HG02763 (cell line): ENCODE measurements around the gene BTF3L4.
"Not testable (repeated sequence)": the region's sequence is repeated elsewhere in the genome, so short reads cannot be mapped to it uniquely, and the experiment has no call there.

Source experiments
- ATAC-seq: cut with Tn5 transposase; IDR thresholded peaks from one replicate; pipeline ENCODE4 v1.9.1; 2021; ENCODE audit warnings: mild to moderate bottlenecking, moderate library complexity; ENCODE audit not compliant: unreplicated experiment

BTF3L4 gene

DNA sequence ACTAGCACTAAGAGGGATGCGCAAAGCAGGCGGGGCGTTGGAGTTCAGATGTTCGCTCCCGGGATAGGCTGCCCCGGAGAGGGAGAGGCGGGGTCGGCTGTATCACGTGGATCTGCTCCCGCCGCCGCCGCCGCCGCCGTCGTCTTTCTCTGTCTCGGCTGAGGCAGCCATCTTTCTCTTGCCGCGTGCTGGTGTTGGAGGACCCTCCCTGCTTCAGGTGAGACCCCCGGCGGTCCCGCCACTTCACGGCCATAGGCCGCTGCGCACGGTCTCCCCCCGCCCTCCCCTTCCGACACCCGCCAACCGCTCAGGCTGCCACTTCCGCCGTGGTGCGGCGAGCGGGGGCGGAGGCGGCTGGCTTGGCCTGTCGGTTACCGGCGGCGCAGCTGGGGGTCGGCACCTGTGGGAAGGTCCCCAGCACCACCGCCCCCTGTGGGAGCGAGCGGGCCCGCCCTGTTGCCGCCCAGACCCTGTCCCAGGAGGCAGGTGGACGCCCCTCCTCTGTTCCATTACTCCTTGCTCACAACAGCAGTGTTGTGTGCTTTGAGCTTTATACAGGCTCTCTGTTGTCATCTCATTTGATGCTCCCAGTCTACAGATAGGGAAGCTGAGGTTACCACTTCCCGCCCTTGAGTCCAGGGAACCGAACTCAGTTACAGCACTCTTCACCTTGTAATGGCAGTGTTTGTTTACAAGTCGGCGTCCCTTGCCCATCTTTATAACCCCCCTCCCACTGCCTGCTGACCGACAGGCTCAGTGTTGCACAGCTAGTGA, at the start of gene BTF3L4:
Gene BTF3L4 (plus strand): TSS at position 133 of the 774 bp plus-strand sequence. CDS start 3,553 bp downstream, outside the sequence.
- ATAC-seq: peak; percentile 75

DNA sequence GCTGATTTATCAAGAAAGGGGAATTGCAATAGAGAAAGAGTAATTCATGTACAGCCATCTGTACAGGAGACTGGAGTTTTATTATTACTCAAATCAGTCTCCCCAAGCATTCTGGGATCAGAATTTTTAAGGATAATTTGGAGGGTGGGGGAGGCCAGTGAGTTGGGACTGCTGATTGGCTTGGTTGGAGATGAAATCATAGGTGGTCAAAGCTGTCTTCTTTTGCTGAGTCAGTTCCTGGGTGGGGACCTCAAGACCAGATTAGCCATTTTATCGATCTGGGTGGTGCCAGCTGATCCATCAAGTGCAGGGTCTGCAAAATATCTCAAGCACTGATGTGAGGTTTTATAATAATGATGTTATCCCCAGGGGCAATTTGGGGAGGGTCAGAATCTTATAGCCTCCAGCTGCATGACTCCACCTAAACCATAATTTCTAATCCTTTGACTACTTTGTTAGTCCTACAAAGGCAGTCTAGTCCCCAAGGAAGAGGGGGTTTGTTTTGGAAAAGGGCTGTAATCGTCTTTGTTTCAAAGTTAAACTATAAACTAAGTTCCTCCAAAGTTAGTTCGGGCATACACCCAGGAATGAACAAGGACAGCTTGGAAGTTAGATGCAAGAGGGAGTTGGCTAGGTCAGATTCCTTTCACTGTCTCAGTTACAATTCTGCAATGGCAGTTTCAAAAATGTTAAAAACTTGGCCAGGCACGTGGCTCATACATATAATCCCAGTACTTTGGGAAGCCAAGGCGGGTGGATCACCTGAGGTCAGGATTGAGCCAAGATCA, 48.7 kb upstream of the BTF3L4 start:
- no peak for ATAC-seq

DNA sequence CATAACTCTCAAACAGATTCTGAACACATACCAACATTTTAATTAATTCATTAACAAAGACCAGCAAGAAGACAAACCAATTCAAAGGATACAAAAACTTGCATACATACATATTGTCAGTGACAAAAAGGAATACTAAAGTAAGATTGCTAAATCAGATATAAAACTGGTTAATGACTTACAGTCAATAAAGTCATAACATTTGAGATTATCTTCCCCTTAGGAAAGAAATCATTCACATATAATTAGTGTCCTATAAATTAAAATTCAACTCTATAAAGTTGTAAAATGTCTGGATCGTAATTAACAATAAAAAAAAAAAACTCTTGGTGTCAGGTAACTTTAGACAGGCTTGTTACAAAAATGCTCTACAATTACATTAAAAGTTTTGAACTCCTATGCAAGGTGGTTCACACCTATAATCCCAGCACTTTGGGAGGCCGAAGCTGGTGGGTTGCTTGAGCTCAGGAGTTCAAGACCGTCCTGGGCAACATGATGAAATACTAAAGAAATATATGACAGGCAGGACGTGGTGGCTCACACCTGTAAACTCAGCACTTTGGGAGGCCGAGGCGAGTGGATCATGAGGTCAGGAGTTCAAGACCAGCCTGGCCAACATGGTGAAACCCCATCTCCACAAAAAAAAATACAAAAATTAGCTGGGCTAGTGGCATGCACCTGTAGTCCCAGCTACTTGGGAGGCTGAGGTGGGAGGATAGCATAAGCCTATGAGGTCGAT, 47.9 kb upstream of the BTF3L4 start:
- no peak for ATAC-seq

DNA sequence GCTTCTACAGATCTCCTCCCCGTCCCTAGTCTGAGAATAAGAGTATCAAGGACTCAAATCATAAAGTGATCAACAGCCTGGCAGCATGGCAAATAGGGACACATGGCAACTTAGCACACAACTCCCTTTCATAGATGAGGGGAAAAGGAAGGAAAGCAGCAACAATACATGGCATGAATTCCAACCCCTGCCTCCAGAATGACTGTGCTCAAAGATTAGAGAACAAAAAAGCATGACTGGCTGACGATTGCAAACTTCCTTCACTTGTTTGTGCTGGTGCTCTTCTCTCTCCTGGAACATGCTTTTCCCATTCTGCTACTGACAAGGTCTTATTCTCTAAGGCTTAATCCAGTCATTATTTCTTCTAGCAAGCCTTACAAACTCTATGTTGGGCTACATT, 34.0 kb upstream of the BTF3L4 start:
- ATAC-seq: no peak

DNA sequence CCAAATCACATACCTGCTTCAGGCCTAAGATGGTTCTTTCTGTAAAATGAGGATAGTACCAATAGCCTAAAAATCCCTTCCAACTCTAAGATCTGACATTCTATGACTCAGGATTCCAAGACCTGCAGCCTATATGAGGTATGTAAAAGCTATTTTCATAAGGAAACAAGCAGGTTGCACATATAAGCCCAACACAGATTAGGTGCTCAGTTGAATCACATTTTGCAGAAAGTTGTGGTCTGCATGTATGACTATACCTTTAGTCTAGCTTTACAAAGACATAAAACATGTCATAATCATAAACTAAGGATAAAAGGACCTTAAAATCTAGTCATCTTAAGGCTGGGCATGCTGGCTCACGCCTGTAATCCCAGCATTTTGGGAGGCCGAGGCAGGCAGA, 29.8 kb upstream of the BTF3L4 start:
- ATAC-seq: no peak

DNA sequence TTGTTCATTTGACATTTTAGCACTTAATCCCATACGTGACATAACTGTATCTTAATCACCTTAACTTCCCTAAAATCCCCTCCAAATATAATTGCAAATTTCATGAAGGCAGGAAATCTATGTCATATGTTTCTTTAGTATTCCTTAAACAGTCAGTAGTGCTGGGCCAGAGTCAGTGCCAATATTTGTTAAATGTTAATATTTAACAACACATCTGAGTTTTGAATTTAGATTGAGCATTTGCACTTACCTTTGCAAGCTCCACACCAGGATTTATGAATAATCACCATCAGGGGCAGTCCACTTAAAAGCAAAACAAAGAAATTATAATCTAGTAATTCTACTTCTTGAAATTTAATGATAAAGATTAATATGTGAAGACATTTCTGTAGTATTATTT, 27.8 kb upstream of the BTF3L4 start:
- ATAC-seq: no peak

DNA sequence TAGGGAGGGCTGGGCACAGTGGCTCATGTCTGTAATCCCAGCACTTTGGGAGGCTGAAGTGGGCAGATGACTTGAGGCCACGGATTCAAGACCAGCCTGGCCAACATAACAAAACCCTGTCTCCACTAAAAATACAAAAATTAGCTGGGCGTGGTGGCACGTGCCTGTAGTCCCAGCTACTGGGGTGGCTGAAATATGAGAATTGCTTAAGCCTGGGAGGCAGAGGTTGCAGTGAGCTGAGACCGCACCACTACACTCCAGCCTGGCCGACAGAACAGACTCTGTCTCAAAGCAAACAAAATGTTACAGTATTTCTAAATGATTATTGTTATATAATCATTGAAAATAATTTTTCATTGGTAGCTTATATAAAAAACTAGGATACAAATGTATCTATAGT, 27.3 kb upstream of the BTF3L4 start:
- ATAC-seq: not testable (repeated sequence)

DNA sequence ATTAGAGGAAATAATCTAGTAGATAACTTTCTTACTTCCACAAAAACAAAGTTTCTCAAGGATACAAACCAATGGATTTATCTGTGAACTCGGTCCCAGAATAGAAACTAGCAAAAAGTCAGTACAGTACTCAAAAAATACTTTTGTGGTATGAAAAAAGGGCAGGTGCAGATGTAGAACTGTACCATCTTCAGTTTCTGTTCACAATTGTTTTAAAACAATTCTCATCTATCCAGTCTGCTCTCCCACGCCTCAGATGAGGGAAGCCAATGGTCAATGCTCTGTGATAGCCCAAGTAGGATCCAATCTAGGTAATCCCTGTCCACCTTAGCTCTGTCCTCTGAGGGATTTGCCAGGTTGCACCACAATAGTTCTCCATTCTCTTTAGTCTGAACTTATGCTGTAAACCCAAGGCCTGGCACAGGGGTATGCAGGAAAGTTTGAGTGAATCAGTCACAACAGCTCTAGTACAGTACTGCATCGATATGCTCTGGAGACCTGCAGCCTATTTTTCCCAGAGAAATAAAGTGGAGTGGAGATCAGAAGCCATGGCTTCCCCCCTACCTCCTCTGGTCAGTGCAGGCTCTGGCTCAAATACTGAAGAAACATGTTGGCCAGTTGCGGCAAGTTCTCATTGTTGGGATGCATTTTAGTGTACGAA, 23.8 kb upstream of the BTF3L4 start:
- ATAC-seq: no peak

DNA sequence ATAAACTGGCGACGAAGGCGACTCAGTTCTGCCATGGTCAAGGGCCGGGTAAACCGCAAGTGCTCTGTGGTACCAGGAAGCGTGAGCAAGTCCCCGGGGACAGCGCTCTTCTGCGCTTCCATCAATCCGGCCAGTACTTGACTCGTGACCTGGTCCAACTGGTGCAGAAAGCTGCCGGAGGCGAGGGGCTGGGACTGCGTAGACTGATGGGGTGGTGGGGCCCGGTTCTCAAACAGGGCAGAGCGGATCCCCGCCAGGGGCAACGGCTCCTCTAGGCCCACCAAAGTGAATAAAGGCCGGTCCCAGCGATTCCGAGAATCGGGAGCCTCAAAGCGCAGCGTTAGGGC, 23.3 kb upstream of the BTF3L4 start:
- ATAC-seq: peak; percentile 39

DNA sequence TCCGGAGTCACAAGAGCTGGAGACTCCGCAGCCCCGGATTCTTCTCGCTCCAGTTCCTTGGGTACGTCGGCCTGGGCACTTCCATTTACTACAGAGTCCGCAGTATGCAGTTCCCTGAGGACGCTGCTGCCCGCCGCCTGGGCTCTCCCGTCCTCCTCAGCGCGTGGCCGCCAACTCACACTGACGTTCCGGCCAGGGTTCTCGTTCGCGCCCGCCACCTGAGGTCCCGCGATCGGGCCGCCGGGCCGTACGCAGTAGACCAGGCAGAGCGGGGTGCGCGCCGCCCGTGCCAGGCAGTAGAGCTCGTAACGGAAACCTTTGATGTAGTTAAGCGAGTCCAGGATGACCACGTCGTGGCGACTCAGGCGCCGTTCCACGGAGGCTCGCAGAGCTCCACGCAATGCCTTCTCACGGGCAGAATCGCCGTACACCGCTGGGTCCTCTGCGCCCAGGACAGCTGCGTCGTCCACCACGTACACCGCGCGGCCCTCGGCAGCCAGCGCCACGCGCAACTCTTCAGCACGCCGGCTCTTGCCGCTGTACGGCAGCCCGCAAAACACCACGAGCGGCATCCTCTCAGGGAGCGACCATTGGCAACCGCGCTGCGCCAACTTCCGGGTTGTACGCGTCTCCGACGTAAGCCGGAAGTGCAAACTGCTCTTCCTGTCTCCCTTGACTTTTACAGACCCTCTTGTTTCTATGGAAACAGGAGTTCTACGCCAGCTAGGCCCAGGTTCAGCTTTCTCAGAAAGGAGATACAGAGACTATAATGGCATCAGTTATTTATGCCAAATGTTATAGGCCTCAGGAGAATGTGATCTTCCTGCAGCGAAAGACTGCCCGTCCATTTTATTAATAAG, 22.7 kb upstream of the BTF3L4 start, which contains the start of gene KTI12:
Gene KTI12 (minus strand): TSS at position 621 of the 860 bp plus-strand sequence. CDS start 49 bp downstream, at position 572.
- peak; percentile 82 for ATAC-seq

DNA sequence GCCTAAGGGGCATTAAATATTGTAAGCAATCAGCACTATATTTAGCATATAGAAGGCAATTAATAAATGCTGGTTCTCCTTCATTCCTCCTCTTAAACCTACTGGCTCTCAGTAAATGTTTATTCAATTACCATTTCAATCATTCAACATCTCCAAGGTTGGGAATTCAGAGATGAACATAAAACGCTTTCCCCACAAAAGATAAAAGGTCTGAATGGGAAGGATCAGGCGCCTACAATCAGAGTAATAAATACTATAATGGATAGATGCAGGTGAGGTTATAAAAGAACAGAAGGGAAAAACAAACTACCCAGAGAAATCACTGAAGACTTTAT, 22.1 kb upstream of the BTF3L4 start:
- no peak for ATAC-seq

DNA sequence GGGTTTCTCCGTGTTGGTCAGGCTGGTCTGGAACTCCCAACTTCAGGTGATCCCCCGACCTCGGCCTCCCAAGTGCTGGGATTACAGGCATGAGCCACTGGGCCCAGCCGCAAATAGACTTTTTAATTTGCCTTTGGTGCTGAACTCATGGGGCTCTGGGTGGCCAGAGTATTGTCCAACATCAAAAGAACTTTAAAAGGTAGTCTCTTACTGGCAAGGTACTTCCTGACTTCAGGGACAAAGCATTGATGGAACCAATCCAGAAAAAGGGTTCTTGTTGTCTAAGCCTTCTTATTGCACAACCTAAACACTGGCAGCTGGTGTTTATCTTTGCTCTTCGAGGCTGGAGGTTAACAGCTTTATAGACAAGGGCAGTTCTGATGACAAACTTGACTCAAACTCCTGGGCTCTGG, 18.7 kb upstream of the BTF3L4 start:
- ATAC-seq: no peak

DNA sequence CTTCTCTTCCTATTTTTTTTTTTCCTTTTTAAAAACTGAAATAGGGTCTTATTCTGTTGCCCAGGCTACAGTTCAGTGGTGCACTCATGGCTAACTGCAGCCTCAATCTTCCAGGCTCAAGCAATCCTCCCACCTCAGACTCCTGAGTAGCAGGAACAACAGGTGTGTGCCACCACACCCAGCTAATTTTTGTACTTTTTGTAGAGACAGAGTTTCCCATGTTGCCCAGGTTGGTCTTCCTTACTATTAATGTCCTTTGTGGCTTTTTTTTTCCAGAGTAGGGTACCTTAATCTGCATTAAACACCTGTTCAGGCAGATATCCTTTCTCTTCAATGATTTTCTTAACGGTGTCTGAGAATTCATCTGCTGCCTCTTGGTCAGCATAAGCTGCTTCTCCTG, 18.2 kb upstream of the BTF3L4 start:
- no peak for ATAC-seq

DNA sequence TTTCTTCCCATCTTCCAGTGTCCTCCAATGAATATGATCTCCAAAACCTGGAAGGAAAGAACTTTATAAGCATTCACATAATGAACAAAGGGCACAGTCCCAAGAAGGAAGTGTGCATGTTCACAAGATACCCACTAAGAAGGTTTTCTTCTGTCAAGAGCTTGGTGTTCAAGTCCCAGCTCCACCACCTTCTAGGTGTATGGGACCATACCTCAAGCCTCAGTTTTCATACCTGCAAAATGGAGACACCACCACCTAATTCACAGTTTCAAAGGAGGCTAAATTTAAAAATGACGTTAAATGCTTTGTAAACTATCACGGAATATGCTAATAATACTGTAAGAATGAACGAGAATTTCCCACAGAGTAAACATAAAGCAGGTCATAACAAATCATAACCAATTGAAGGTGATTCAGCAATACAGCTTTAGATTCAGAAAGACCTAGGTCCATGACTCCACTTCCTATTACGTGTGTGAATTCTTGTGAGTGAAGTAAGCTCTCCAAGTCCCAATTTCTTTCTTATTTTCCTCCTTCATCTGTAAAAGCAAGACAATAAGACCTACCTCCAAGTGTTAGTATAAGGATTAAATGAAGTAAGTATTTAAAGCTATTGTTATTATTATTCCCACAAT, 14.4 kb upstream of the BTF3L4 start:
- ATAC-seq: no peak

DNA sequence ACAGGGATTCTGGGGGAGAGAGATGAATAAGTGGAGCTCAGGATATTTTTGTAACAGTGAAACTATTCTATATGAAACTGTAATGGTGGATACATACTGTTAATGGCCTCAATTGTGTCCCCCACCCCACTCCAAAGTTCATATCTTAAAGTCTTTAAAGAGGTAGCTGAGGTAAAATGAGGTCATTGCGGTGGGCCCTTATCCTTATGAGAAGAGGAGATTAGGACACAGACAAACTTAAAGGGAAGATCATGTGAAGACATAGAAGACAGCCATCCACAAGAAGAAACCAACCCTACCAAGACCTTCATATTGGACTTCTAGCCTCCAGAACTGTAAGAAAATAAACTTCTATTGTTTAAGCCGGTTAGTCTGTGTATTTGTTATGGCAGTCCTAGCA, 10.9 kb upstream of the BTF3L4 start:
- ATAC-seq: no peak

DNA sequence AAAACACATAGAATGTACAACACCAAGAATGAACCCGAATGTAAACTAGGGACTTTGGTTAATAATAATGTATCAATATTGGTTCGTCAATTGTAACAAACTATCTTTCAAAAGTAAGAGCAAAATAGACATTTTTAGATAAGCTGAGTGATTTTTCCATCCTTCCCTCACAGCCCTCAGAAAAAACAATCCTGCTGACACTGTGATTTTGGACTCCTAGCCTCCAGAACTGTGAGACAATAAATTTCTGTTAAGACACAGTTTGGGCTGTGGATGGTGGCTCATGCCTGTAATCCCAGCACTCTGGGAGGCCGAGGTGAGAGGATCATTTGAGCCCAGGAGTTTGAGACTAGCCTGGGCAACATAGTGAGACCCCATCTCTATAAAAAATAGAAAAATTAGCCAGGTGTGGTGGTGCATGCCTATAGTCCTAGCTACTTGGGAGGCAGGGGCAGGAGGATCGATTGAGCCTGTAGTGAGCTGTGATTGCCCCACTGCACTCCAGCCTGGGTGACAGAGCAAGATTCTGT, 10.4 kb upstream of the BTF3L4 start:
- not testable (repeated sequence) for ATAC-seq

DNA sequence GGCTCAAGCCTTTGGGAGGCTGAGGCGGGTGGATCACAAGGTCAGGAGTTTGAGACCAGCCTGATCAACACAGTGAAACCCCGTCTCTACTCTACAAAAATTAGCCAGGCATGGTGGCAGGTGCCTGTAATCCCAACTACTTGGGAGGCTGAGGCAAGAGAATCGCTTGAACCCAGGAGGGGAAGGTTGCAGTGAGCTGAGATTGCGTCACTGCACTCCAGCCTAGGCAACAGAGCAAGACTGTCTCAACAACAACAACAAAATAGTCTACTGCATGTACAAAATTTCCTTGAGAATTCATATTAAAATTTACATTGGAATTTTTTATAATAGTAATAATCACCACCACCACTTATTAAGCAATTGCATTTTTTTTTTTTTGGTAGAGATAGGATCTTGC, 6.8 kb upstream of the BTF3L4 start:
- not testable (repeated sequence) for ATAC-seq

DNA sequence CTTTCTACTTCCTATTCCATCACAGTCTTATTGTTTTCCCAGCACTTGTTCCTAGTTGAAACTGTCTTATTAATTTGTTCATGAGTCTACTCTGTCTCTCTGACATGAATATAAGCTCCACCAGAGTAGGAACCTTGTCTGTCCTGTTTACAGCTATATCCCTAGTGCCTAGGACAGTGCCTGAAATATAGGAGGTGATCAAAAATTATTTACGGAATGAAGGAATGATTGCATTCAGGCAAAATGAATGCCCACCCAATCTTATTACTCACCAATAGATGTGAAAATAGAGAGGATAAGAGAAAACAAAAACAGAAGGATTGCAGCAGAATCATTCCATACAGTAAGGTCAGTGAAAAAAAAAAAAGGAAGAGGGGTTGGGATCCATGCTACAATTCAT, 2.2 kb upstream of the BTF3L4 start:
- no peak for ATAC-seq

DNA sequence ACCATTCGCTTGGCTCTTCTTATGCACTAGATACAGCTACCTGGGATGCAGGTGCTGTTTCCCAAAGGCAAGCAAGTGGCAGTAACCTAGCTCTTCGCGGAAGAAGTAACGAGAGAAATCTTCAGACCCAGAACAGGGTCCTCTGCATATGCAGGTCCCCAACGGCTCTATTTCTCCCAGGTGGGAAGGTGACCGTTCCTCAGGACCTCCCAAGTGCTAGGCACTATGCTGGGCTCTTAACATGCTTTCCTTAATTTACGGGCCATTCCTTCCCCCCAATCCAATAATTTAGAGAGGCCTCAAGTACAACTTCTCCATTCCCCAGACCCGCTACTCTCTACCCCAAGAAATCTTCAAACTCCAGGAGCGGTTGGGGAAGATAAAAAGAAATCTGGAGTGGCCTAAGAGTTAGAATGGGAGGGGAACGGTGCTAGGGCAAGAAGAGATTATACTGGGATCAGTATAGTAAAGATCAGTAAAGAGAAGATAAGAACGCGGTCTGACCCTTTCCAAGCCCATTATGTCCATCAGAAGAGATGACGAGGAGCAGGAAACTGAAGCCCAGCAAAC, 1.5 kb upstream of the BTF3L4 start:
- ATAC-seq: no peak
